NCI-H2171 (cell line): Measurements from ENCODE around the gene MRPS24.
"Not testable (repeated sequence)": the region's sequence is repeated elsewhere in the genome, so short reads cannot be mapped to it uniquely, and the experiment has no call there.

Experiments
- DNase-seq: peaks from one replicate; lab custom pipeline; 2025; lab: John Stamatoyannopoulos, UW

Gene MRPS24

GRCh38 chr7:43869006-43869866, at the start of gene MRPS24:
Gene MRPS24, minus strand, starts transcription at chr7:43869517. Its CDS starts 22 bp downstream, at chr7:43869495.
- DNase-seq, result peak; percentile 93

- DNase-seq, result no peak
Measured at GRCh38 chr7:43915907-43916306, 46.6 kb upstream of the MRPS24 start.

GRCh38 chr7:43914795-43915194, 45.5 kb upstream of the MRPS24 start:
- no peak for DNase-seq

- peak; percentile 18 for DNase-seq
Measured at GRCh38 chr7:43906331-43907010, 37.2 kb upstream of the MRPS24 start, which contains the start of gene URGCP. Gene URGCP, minus strand, starts transcription at chr7:43906596. Its CDS starts 21 bp downstream, at chr7:43906575.

GRCh38 chr7:43905956-43906330, 36.6 kb upstream of the MRPS24 start:
- peak; percentile 3 for DNase-seq

- no peak for DNase-seq
Measured at GRCh38 chr7:43905209-43905946, 36.1 kb upstream of the MRPS24 start.

GRCh38 chr7:43904533-43905208, 35.4 kb upstream of the MRPS24 start:
- DNase-seq, result no peak

- no peak for DNase-seq
Measured at GRCh38 chr7:43902542-43903054, 33.3 kb upstream of the MRPS24 start.

GRCh38 chr7:43898571-43898970, 29.3 kb upstream of the MRPS24 start:
- DNase-seq, result not testable (repeated sequence)

GRCh38 chr7:43895847-43896415, 26.6 kb upstream of the MRPS24 start:
- no peak for DNase-seq

- no peak for DNase-seq
Measured at GRCh38 chr7:43891069-43891955, 22.0 kb upstream of the MRPS24 start.

- DNase-seq, result no peak
Measured at GRCh38 chr7:43890468-43890867, 21.2 kb upstream of the MRPS24 start.

GRCh38 chr7:43888993-43889945, 20.0 kb upstream of the MRPS24 start:
- no peak for DNase-seq

GRCh38 chr7:43884617-43885016, 15.3 kb upstream of the MRPS24 start:
- no peak for DNase-seq

- no peak for DNase-seq
Measured at GRCh38 chr7:43884209-43884608, 14.9 kb upstream of the MRPS24 start.

- no peak for DNase-seq
Measured at GRCh38 chr7:43880596-43880995, 11.3 kb upstream of the MRPS24 start.

GRCh38 chr7:43879477-43879876, 10.2 kb upstream of the MRPS24 start:
- no peak for DNase-seq

GRCh38 chr7:43878867-43879266, 9.6 kb upstream of the MRPS24 start:
- no peak for DNase-seq
